HL-60/S4 treated with phorbol 12-myristate 13-acetate at 8.2 ng/mL for 4 days and 3 days (cell line): ENCODE results near the gene PPTC7.

Source experiments
- in situ Hi-C: fragments of 300-500 bp; cut with MboI; formaldehyde crosslinking; loops from 2 replicates; pipeline ENCODE4 v1.15.0; 2022; ENCODE audit warnings: low sequenced_read_pairs

PPTC7 gene

GRCh38 chr12:110498984-110499706 is 84.0 kb downstream of the PPTC7 start:
- in situ Hi-C loops: no loop called here
